ENCODE measurements around the gene SMOC1.

SMOC1 gene

DNA sequence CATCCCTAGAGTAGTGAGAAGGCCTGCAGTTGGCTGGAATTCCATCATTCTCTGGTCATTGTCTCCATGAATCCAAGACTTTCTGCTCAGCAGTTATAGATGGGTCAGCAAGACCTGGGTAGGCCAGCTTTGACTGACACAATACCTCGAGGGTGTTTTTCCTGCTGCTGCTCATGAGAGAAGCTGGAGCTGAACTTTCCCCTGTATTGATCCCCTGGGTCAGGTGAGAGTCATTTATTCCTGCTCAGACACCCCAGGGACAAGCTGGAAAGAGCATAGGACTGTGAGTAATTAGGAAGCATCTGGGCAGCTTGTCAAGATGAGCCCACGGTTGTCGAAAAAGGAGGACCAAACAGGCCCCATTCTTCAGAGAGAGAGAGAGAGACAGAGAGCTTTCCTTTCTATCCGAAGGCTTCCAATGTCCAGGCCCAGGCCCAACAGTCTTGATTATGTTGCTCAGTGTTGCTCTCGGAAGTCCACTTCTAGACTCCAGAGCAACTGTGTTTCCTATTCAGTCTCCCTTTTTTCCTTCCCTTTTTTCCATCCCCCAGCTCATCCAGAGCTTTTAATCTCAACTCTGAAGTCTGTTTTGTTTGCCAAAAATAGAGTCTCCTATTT is 178.4 kb downstream of the SMOC1 start:
- TF ChIP-seq CTCF (IDR thresholded peaks at IDR 0.05; ENCODE audit: insufficient read depth, missing control alignments): no peak
- DNase-seq (ENCODE audit: insufficient read length, low spot score) (no peak), FAIRE-seq (no peak)

DNA sequence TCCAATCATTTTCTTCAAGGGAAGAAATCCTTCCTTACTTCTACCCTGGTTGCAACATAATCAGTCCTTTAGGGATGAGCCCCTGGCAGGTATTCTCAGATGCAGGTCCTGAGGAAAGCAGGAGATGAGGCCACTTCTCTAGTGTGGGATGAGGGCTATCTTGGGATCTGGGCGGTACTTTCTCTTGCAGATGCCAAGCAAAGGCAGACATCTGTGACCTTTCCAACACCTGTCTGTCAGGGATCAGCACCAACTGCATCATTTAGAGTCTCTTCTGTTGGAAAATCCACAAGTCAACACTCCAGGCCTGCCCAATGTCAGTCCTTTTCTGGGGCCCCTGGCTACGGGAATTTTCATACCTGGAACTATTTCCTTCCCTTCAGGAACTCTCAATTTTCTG is 180.3 kb downstream of the SMOC1 start:
- DNase-seq (ENCODE audit: insufficient read length, low spot score) (no peak), FAIRE-seq (no peak)
- TF ChIP-seq CTCF (IDR thresholded peaks at IDR 0.05; ENCODE audit: insufficient read depth, missing control alignments): no peak

GRCh38 chr14:70061108-70061507 is 181.9 kb downstream of the SMOC1 start:
- FAIRE-seq (no peak), DNase-seq (ENCODE audit: insufficient read length, low spot score) (no peak)
- TF ChIP-seq CTCF (IDR thresholded peaks at IDR 0.05; ENCODE audit: insufficient read depth, missing control alignments): no peak

- no peak for TF ChIP-seq CTCF (IDR thresholded peaks at IDR 0.05; ENCODE audit: insufficient read depth, missing control alignments)
- no peak for FAIRE-seq
Observed at GRCh38 chr14:70064136-70064865, 185.1 kb downstream of the SMOC1 start.

DNA sequence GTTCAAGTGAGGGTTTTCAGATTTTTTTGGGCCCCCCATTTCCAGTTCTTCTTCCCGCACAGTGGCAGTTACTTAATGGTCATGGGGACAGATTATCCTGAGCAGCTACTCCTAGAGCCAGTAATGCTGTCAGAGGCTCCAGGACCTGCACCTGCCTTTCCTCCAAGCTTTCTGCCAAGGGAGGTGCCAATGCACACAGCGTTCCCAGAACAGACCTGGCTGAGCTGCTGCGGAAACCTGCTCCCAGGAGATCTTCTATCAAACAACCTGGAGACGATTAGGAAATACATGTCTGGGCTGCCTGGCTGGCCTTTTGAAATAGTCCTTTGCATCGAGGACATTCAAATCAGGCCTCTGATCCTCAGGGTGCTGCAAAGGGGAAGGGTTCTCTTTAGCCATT is 188.6 kb downstream of the SMOC1 start:
- no peak for DNase-seq (ENCODE audit: insufficient read length, low spot score)
- TF ChIP-seq CTCF (IDR thresholded peaks at IDR 0.05; ENCODE audit: insufficient read depth, missing control alignments): no peak
- no peak for FAIRE-seq

More at GRCh38 chr14:70064136-70064865, 185.1 kb downstream of the SMOC1 start:
- no peak for DNase-seq (ENCODE audit: insufficient read length, low spot score)

GRCh38 chr14:70069186-70069585 is 190.0 kb downstream of the SMOC1 start:
- FAIRE-seq (no peak), DNase-seq (ENCODE audit: insufficient read length, low spot score) (no peak)
- no peak for TF ChIP-seq CTCF (IDR thresholded peaks at IDR 0.05; ENCODE audit: insufficient read depth, missing control alignments)

- DNase-seq (ENCODE audit: insufficient read length, low spot score) (peak; percentile 28), FAIRE-seq (no peak)
- TF ChIP-seq CTCF (IDR thresholded peaks at IDR 0.05; ENCODE audit: insufficient read depth, missing control alignments): peak; percentile 84
Observed at GRCh38 chr14:70073924-70074566, 194.8 kb downstream of the SMOC1 start.

All from D721Med (cell line).